Keratinocyte (primary cell): ENCODE results near the gene CBY1. TPM values are rescaled to one million over a fixed set of nuclear protein-coding genes. Genes with fewer than 3 reads are reported as not detected.

Experiments
- DNase-seq: peaks from one replicate; pipeline ENCODE4 v3.0.0-alpha.2; 2011; ENCODE audit warnings: low read depth, missing footprints, low spot score
- FAIRE-seq: peaks from 2 replicates; lab custom pipeline; 2011; peaks lifted over from hg19 to GRCh38; lab: Jason Lieb, UNC
- H2AFZ ChIP-seq: 2 replicates; pipeline ENCODE4 v1.6.0; 2012; ENCODE audit warnings: low read length, control low read depth, inconsistent platforms; ENCODE audit not compliant: control insufficient read depth
- H3K27ac ChIP-seq: 2 replicates; pipeline ENCODE4 v1.5.1; 2011; ENCODE audit warnings: low read length; ENCODE audit not compliant: control insufficient read depth, insufficient read depth
- H3K27me3 ChIP-seq: 3 replicates; pipeline ENCODE4 v1.6.0; 2011; ENCODE audit warnings: low read length; ENCODE audit not compliant: control insufficient read depth, insufficient read depth; ENCODE audit errors: extremely low read depth
- H3K36me3 ChIP-seq, 2 experiments: 2 replicates in 1 of 2; 3 replicates in 1 of 2; pipeline ENCODE4 v1.5.1; 2011; ENCODE audit warnings: low read length in 2 of 2, mild to moderate bottlenecking in 1 of 2; ENCODE audit not compliant: control insufficient read depth in 2 of 2, insufficient read depth in 2 of 2; ENCODE audit errors: extremely low read depth in 1 of 2
- H3K4me1 ChIP-seq: 3 replicates; pipeline ENCODE4 v1.5.1; 2011; ENCODE audit warnings: low read length; ENCODE audit not compliant: control insufficient read depth, insufficient read depth; ENCODE audit errors: extremely low read depth
- H3K4me2 ChIP-seq: 3 replicates; pipeline ENCODE4 v1.6.0; 2011; ENCODE audit warnings: low read depth, low read length; ENCODE audit not compliant: control insufficient read depth, insufficient read depth; ENCODE audit errors: extremely low read depth
- H3K4me3 ChIP-seq, 3 experiments: fragments of 200-600 bp in 1 of 3; sonication (generic) in 1 of 3; 2 replicates in 2 of 3; 3 replicates in 1 of 3; pipeline ENCODE4 v1.5.1; 2011 to 2016; ENCODE audit warnings: low read length in 3 of 3, mild to moderate bottlenecking in 3 of 3, control low read depth in 2 of 3, inconsistent platforms in 1 of 3, low read depth in 1 of 3, mixed read lengths in 1 of 3, mixed run types in 1 of 3, moderate library complexity in 1 of 3; ENCODE audit not compliant: control insufficient read depth in 2 of 3, insufficient read depth in 2 of 3; ENCODE audit errors: extremely low read depth in 1 of 3
- H3K79me2 ChIP-seq: 2 replicates; pipeline ENCODE4 v1.6.0; 2012; ENCODE audit warnings: low read length; ENCODE audit not compliant: control insufficient read depth, insufficient read depth
- H3K9ac ChIP-seq: 3 replicates; pipeline ENCODE4 v1.6.0; 2011; ENCODE audit warnings: low read length; ENCODE audit not compliant: control insufficient read depth, insufficient read depth; ENCODE audit errors: extremely low read depth
- H3K9me1 ChIP-seq: 3 replicates; pipeline ENCODE4 v1.6.0; 2011; ENCODE audit warnings: low read length; ENCODE audit not compliant: control insufficient read depth, insufficient read depth; ENCODE audit errors: extremely low read depth
- H3K9me3 ChIP-seq: 2 replicates; pipeline ENCODE4 v1.5.1; 2012; ENCODE audit warnings: low read depth, low read length; ENCODE audit not compliant: control insufficient read depth
- H4K20me1 ChIP-seq: 3 replicates; pipeline ENCODE4 v1.6.0; 2011; ENCODE audit warnings: low read length; ENCODE audit not compliant: control insufficient read depth, insufficient read depth; ENCODE audit errors: extremely low read depth
- EZH2 ChIP-seq: IDR thresholded peaks from one replicate; pipeline ENCODE4 v1.6.1; 2012; ENCODE audit warnings: inconsistent platforms, mild to moderate bottlenecking, low read length, moderate library complexity
- dilution Hi-C: fragments of 300-500 bp; cut with MboI; formaldehyde crosslinking; loops from one replicate; pipeline ENCODE4 v1.7.0; 2020; ENCODE audit warnings: low sequenced_read_pairs; ENCODE audit not compliant: extremely low pct_ligation_motif_present
- polyA minus RNA-seq, 3 experiments: library from RNA; depleted of rRNA, polyadenylated mRNA; stranded (reverse); fragments of >200 nt; gene quantifications; 1 replicate in 1 of 3; 2 replicates in 1 of 3; 3 replicates in 1 of 3; pipeline ENCODE4 v1.2.3, GENCODE V29; 2011
- polyA plus RNA-seq, 5 experiments: library from polyadenylated mRNA; depleted of rRNA in 3 of 5; stranded (reverse) in 3 of 5; stranded (forward) in 1 of 5; unstranded in 1 of 5; fragments of >200 nt; gene quantifications; 1 replicate in 1 of 5; 2 replicates in 3 of 5; 3 replicates in 1 of 5; pipeline versions ENCODE4 v1.2.1 to v1.2.3, GENCODE V29; 2011 to 2012; ENCODE audit warnings: missing spikeins in 2 of 5, low read depth in 1 of 5, low replicate concordance in 1 of 5
- TF ChIP-seq, protein P1 (sequence below), 3 experiments: IDR thresholded peaks in 1 of 3; conservative IDR thresholded peaks in 1 of 3; optimal IDR thresholded peaks in 1 of 3; 2 replicates in 2 of 3; 3 replicates in 1 of 3; pipeline versions ENCODE3 to v1.5.1; 2011; ENCODE audit warnings: low read length in 3 of 3, mild to moderate bottlenecking in 3 of 3, moderate library complexity in 2 of 3, control low read depth in 1 of 3, inconsistent platforms in 1 of 3; ENCODE audit not compliant: insufficient read depth in 2 of 3; ENCODE audit errors: extremely low read depth in 1 of 3

CBY1 gene
- polyA plus RNA-seq, result 39.5 to 45.0 TPM (median 40.3 TPM) in 3 replicates
- polyA plus RNA-seq (2011; ENCODE audit: low read depth), result 18.5 TPM
- 30.3 and 34.5 TPM in 2 replicates for polyA plus RNA-seq (2011; cell fraction: cytosol; rRNA removed)
- 24.3 and 24.5 TPM in 2 replicates for polyA plus RNA-seq (2011; cell fraction: nucleus; rRNA removed)
- 21.4 and 36.6 TPM in 2 replicates for polyA plus RNA-seq (2012; ENCODE audit: low replicate concordance)
- 11.8 to 24.6 TPM (median 16.6 TPM) in 3 replicates for polyA minus RNA-seq
- polyA minus RNA-seq (2011; cell fraction: cytosol; rRNA and poly(A)+ RNA removed), result 7.9 TPM
- polyA minus RNA-seq (2011; cell fraction: nucleus; rRNA and poly(A)+ RNA removed), result 5.1 and 12.6 TPM in 2 replicates

- peak; percentile 69 for FAIRE-seq
- Histone ChIP-seq H3K27ac (peak within 1 kb of the TSS; percentile 100), H3K9ac (peak within 1 kb of the TSS; percentile 98), H3K9me1 (no peaks in the 10 kb centered on the region), H4K20me1 (no peaks in the 10 kb centered on the region), H3K36me3 (no peaks in the 10 kb centered on the region), H3K79me2 (peaks cover 11% of the 10 kb centered on the region), H3K4me3 (peak within 1 kb of the TSS; percentile 63 to 79 (median 73)), H3K4me2 (peak within 1 kb of the TSS; percentile 88), H3K9me3 (no peaks in the 10 kb centered on the region), H3K27me3 (no peaks in the 10 kb centered on the region), H3K4me1 (peaks cover 11% of the 10 kb centered on the region), H2AFZ (peak within 1 kb of the TSS; percentile 99)
- peak; percentile 30 for DNase-seq
- TF ChIP-seq EZH2, result no peak
- TF ChIP-seq, protein P1, sequence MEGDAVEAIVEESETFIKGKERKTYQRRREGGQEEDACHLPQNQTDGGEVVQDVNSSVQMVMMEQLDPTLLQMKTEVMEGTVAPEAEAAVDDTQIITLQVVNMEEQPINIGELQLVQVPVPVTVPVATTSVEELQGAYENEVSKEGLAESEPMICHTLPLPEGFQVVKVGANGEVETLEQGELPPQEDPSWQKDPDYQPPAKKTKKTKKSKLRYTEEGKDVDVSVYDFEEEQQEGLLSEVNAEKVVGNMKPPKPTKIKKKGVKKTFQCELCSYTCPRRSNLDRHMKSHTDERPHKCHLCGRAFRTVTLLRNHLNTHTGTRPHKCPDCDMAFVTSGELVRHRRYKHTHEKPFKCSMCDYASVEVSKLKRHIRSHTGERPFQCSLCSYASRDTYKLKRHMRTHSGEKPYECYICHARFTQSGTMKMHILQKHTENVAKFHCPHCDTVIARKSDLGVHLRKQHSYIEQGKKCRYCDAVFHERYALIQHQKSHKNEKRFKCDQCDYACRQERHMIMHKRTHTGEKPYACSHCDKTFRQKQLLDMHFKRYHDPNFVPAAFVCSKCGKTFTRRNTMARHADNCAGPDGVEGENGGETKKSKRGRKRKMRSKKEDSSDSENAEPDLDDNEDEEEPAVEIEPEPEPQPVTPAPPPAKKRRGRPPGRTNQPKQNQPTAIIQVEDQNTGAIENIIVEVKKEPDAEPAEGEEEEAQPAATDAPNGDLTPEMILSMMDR (optimal IDR thresholded peaks at IDR 0.05 in 1 of 3, IDR thresholded peaks at IDR 0.05 in 1 of 3, conservative IDR thresholded peaks at IDR 0.05 in 1 of 3; ENCODE audit: extremely low read depth in 1 of 3, insufficient read depth in 2 of 3, low read length in 3 of 3), result no peak
- dilution Hi-C loops, result no loop called here
Observed at GRCh38 chr22:38656256-38657044, at the start of gene CBY1, which contains the start of gene FAM227A. Gene CBY1, plus strand, starts transcription at chr22:38656638. Its CDS starts 11,417 bp downstream, at chr22:38668055. Gene FAM227A, minus strand, starts transcription at chr22:38656392. Its CDS starts 6,224 bp downstream, at chr22:38650168.

DNA sequence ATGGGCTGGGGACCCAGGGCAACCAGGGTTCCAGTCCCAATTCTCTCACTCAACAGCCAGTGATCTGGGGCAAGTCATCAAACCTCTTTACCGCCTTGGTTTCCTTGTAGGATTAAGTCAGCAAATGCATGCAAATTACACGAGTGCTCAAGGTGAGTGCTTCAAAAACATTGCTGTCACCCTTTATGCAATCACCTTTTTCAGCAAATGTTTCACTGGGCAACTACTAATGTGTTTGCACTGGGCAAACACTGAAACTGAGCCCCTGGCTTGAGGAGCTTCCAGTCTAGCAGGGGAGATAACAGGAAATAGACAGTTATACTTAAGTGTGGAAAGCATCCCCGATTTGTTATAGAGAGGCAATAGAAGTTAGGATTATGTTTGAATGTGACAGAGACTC, 48.8 kb upstream of the CBY1 start:
- H3K79me2 ChIP-seq, result no peaks in the 10 kb centered on the region

More for the DNA sequence above, 48.8 kb upstream of the CBY1 start:
- Histone ChIP-seq H2AFZ (no peak overlapping the region), H4K20me1 (no peaks in the 10 kb centered on the region), H3K9me1 (no peaks in the 10 kb centered on the region), H3K27ac (no peak overlapping the region), H3K4me3 (no peak overlapping the region), H3K36me3 (no peaks in the 10 kb centered on the region), H3K9me3 (no peaks in the 10 kb centered on the region), H3K4me2 (no peak overlapping the region), H3K9ac (no peak overlapping the region), H3K4me1 (peaks cover 7% of the 10 kb centered on the region), H3K27me3 (no peaks in the 10 kb centered on the region)
- dilution Hi-C loops, result no loop called here
- no peak for FAIRE-seq
- TF ChIP-seq, protein P1 (optimal IDR thresholded peaks at IDR 0.05 in 1 of 3, IDR thresholded peaks at IDR 0.05 in 1 of 3, conservative IDR thresholded peaks at IDR 0.05 in 1 of 3; ENCODE audit: extremely low read depth in 1 of 3, insufficient read depth in 2 of 3, low read length in 3 of 3), result no peak
- no peak for TF ChIP-seq EZH2
- DNase-seq, result no peak
